ENCODE measurements around the gene OTP. TPM values are rescaled to one million over a fixed set of nuclear protein-coding genes. Genes with fewer than 3 reads are reported as not detected.

OTP gene
- total and polyA plus RNA-seq, 2 experiments from 2014 or later = not detected

DNA sequence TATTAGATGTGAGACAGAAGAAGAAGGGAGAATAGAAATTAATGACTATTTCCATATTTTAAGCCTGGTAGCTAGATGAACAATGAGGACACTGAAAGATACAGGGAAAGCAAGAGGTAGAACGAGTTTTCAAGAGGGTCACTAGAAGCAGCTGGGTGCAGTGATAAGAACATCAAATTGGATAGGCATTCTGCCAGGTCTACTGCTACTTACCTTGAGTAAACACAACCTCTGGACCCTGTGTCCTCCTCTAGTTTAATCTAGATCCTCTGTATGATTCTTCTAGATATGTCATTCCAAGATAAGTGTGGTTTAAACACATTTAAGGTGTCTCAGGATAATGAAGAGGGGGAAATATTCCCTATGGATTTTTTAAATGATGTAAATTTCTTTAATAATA lies 31.2 kb downstream of the OTP start:
- H3K9me2 ChIP-seq (replicated peaks; ENCODE audit: insufficient read depth) = no peaks in the 10 kb centered on the region
- no peaks in the 10 kb centered on the region for H3K9me3 ChIP-seq (ENCODE audit: low read depth)
- no peak overlapping the region for H3K27ac ChIP-seq
- H3K79me2 ChIP-seq = no peaks in the 10 kb centered on the region
- DNase-seq (ENCODE audit: low spot score) = no peak
- no peaks in the 10 kb centered on the region for H3K4me1 ChIP-seq (ENCODE audit: insufficient read depth)
- no peaks in the 10 kb centered on the region for H4K20me1 ChIP-seq (ENCODE audit: insufficient read depth, poor library complexity, severe bottlenecking)
- H3K27me3 ChIP-seq = no peaks in the 10 kb centered on the region
- H3K36me3 ChIP-seq (replicated peaks; ENCODE audit: insufficient read depth, low read depth) = no peaks in the 10 kb centered on the region
- TF ChIP-seq EZH2 (IDR thresholded peaks at IDR 0.05; ENCODE audit: borderline replicate concordance) (no peak), EZH2phosphoT487 (IDR thresholded peaks at IDR 0.05; ENCODE audit: low read depth, severe bottlenecking, unreplicated experiment) (no peak)
- TF ChIP-seq, protein P1, sequence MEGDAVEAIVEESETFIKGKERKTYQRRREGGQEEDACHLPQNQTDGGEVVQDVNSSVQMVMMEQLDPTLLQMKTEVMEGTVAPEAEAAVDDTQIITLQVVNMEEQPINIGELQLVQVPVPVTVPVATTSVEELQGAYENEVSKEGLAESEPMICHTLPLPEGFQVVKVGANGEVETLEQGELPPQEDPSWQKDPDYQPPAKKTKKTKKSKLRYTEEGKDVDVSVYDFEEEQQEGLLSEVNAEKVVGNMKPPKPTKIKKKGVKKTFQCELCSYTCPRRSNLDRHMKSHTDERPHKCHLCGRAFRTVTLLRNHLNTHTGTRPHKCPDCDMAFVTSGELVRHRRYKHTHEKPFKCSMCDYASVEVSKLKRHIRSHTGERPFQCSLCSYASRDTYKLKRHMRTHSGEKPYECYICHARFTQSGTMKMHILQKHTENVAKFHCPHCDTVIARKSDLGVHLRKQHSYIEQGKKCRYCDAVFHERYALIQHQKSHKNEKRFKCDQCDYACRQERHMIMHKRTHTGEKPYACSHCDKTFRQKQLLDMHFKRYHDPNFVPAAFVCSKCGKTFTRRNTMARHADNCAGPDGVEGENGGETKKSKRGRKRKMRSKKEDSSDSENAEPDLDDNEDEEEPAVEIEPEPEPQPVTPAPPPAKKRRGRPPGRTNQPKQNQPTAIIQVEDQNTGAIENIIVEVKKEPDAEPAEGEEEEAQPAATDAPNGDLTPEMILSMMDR (IDR thresholded peaks at IDR 0.05; ENCODE audit: poor library complexity) = no peak
- H3K4me2 ChIP-seq = no peak overlapping the region
- H3K4me3 ChIP-seq = no peak overlapping the region
- WGBS (ENCODE audit: low lambda C conversion rate, missing lambda C conversion rate) = 39% methylated on average over 1 of the region's 1 CpG
- H2AFZ ChIP-seq = no peak overlapping the region

GRCh38 chr5:77606279-77606678 lies 32.2 kb downstream of the OTP start:
- Histone ChIP-seq H3K4me1 (ENCODE audit: insufficient read depth) (no peaks in the 10 kb centered on the region), H4K20me1 (ENCODE audit: insufficient read depth, poor library complexity, severe bottlenecking) (no peaks in the 10 kb centered on the region), H2AFZ (no peak overlapping the region), H3K27ac (no peak overlapping the region), H3K9me2 (replicated peaks; ENCODE audit: insufficient read depth) (no peaks in the 10 kb centered on the region), H3K4me2 (no peak overlapping the region), H3K9me3 (ENCODE audit: low read depth) (no peaks in the 10 kb centered on the region), H3K36me3 (replicated peaks; ENCODE audit: insufficient read depth, low read depth) (no peaks in the 10 kb centered on the region), H3K27me3 (no peaks in the 10 kb centered on the region), H3K4me3 (no peak overlapping the region), H3K79me2 (no peaks in the 10 kb centered on the region)
- TF ChIP-seq, protein P1 (IDR thresholded peaks at IDR 0.05; ENCODE audit: poor library complexity) = no peak
- TF ChIP-seq EZH2 (IDR thresholded peaks at IDR 0.05; ENCODE audit: borderline replicate concordance) = no peak
- no peak for TF ChIP-seq EZH2phosphoT487 (IDR thresholded peaks at IDR 0.05; ENCODE audit: low read depth, severe bottlenecking, unreplicated experiment)
- DNase-seq (ENCODE audit: low spot score) = no peak

DNA sequence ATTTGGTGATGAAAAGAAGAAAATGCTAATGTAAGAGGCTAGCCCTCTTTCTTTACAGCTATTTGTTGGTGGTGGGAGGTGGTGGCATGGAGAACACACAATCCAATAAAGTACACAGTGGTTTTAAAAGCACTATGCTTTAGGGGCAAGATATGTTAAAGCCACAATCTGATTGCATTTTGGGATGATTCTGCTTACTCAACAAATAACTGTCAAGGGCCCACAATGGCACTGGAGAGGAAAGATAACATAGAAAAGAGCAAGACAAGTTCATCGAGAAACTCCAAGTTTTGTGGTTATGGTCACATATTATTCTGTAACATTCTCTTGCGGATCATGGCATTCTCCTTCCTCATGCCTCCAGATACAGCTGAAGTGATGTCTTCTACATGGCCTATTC lies 38.8 kb downstream of the OTP start:
- H3K9me3 ChIP-seq (ENCODE audit: low read depth) = no peaks in the 10 kb centered on the region
- no peaks in the 10 kb centered on the region for H3K4me1 ChIP-seq (ENCODE audit: insufficient read depth)
- H3K4me3 ChIP-seq = no peak overlapping the region
- no peaks in the 10 kb centered on the region for H3K27me3 ChIP-seq
- DNase-seq (ENCODE audit: low spot score) = no peak
- H3K27ac ChIP-seq = no peak overlapping the region
- H3K9me2 ChIP-seq (replicated peaks; ENCODE audit: insufficient read depth) = no peaks in the 10 kb centered on the region
- H2AFZ ChIP-seq = no peak overlapping the region
- H3K79me2 ChIP-seq = no peaks in the 10 kb centered on the region
- no peak for TF ChIP-seq EZH2phosphoT487 (IDR thresholded peaks at IDR 0.05; ENCODE audit: low read depth, severe bottlenecking, unreplicated experiment)
- WGBS (ENCODE audit: low lambda C conversion rate, missing lambda C conversion rate) = 87% methylated on average over 2 of the region's 2 CpGs
- H3K4me2 ChIP-seq = no peak overlapping the region
- no peaks in the 10 kb centered on the region for H3K36me3 ChIP-seq (replicated peaks; ENCODE audit: insufficient read depth, low read depth)
- H4K20me1 ChIP-seq (ENCODE audit: insufficient read depth, poor library complexity, severe bottlenecking) = no peaks in the 10 kb centered on the region

DNA sequence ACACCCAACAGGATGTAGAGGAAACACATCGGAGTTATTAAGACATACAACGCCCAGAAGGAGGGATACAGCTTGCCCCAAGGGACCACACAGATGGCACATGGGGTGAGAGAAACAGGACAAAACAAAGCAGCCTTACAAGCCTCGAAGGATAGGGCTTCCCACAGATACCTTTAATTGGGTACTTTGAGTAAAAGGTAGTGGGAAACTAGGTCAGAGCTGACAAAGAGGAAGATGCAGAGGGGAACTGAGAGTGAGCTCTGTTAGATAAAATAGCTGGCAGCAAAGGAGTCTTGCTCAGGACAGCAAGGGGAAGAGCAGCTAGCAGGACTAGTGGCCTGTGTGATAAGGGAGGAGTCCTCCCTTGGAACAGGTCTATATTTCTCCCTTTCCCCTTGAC lies 48.2 kb downstream of the OTP start:
- Histone ChIP-seq H3K36me3 (replicated peaks; ENCODE audit: insufficient read depth, low read depth) (no peaks in the 10 kb centered on the region), H3K79me2 (no peaks in the 10 kb centered on the region), H3K27me3 (peaks cover 3% of the 10 kb centered on the region), H3K9me2 (replicated peaks; ENCODE audit: insufficient read depth) (no peaks in the 10 kb centered on the region), H3K4me2 (no peak overlapping the region), H4K20me1 (ENCODE audit: insufficient read depth, poor library complexity, severe bottlenecking) (no peaks in the 10 kb centered on the region), H3K27ac (no peak overlapping the region), H3K4me3 (no peak overlapping the region), H3K4me1 (ENCODE audit: insufficient read depth) (no peaks in the 10 kb centered on the region), H3K9me3 (ENCODE audit: low read depth) (no peaks in the 10 kb centered on the region), H2AFZ (no peak overlapping the region)
- TF ChIP-seq EZH2phosphoT487 (IDR thresholded peaks at IDR 0.05; ENCODE audit: low read depth, severe bottlenecking, unreplicated experiment) = no peak
- no peak for TF ChIP-seq EZH2 (IDR thresholded peaks at IDR 0.05; ENCODE audit: borderline replicate concordance)
- TF ChIP-seq, protein P1 (IDR thresholded peaks at IDR 0.05; ENCODE audit: poor library complexity) = no peak
- DNase-seq (ENCODE audit: low spot score) = no peak
- 78% methylated on average over 3 of the region's 3 CpGs for WGBS (ENCODE audit: low lambda C conversion rate, missing lambda C conversion rate)

All from hepatocyte (in vitro differentiated cells).